GM19023 (cell line): ENCODE measurements around the gene PTPRR.

Experiments used
- ATAC-seq: cut with Tn5 transposase; IDR thresholded peaks from one replicate; pipeline ENCODE4 v1.9.1; 2021; ENCODE audit warnings: mild to moderate bottlenecking, moderate library complexity; ENCODE audit not compliant: unreplicated experiment

The PTPRR gene

DNA sequence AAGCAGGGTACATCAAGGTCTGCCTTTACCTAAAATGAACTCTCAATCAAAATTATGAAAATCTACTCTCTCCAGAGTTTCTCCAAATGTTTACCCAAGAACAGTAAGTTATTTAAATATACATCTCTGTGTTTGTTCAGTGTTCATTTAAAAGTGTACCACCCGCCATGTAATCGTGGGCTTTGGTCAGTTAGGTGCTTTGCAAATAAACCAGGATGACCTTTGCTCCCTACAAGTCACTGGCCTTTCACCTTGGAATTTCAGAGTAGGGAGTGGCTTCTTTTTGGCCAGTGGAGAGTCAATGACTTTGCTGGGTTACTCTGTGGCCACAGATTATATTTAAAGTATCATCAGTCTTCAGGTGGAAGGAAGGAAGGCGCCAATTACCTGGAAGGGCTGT lies 208.7 kb downstream of the PTPRR start:
- ATAC-seq, result no peak

DNA sequence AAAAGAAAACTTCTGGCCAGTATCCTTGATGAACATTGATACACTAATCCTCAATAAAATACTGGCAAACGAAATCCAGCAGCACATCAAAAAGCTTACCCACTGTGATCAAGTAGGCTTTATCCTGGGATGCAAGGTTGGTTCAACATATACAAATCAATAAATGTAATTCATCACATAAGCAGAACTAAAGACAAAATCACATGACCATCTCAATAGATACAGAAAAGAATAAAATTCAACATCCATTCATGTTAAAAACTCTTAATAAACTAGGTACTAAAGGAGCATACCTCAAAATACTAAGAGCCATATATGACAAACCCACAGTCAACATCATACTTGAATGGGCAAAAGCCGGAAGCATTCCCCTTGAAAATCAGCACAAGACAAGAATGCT lies 211.5 kb downstream of the PTPRR start:
- no peak for ATAC-seq

DNA sequence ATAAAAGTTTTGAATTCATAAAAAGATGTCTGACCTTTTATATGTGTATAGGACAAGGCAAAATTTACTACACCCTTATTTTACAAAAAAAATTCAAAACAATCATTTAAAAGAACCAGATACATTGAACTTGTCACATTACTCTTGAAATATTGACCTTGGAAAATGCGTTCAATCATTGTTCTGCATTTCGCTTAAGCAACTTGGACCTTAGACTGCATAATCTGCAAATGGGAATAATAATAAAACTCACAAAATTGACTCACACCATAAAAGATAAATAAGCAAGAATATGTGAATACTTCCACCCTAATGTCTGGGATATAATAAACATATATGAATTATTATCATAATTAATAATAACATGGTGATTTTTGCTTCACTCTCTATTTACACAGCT lies 213.9 kb downstream of the PTPRR start:
- ATAC-seq, result no peak

DNA sequence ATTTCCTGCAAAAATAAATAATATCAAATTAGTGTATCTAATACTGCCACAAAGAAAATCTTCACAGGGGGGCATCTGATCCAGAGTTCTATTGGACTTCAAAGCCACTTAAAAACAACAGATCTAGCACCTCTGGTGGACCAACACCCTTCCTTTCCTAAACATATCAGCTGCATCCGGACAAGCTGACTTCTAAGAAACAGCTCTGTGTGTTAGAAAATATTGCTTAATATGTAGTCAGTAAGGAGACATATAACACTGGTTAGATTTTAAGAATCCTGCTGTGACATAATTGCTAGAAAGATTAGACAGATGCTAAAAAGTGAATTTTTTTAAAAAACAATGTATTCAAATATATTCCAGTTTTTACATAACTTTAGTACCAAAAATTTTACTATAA lies 222.2 kb downstream of the PTPRR start:
- ATAC-seq, result no peak

DNA sequence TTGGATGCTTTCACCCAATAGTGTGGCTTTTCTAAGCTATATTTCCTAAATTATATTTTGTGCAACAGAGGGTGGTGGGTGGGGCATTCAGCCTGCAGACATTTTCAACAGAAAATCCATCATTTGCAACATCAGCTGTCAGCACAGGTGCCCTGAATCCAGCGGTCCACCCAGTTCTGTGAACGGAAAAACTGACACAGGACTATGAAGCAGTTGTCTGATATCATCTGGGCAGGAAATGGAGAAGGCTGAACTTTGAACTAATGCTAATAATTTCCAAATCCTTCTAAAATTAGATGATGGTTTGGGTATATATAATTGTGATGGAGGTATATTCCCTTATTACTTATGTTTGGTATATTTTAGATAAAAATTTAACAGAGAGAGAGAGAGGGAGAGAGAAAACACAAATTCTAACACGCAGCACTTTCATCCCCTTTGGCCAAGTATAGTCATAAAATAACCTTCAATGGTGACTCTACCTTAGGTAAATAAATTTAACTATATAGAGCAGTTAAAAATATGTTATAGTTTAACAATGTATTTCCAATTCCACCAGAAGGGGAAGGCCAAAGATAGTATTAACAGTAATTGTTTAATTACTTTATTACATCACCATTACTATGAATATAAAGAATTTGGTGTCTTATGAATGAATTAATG lies 225.0 kb downstream of the PTPRR start:
- no peak for ATAC-seq

DNA sequence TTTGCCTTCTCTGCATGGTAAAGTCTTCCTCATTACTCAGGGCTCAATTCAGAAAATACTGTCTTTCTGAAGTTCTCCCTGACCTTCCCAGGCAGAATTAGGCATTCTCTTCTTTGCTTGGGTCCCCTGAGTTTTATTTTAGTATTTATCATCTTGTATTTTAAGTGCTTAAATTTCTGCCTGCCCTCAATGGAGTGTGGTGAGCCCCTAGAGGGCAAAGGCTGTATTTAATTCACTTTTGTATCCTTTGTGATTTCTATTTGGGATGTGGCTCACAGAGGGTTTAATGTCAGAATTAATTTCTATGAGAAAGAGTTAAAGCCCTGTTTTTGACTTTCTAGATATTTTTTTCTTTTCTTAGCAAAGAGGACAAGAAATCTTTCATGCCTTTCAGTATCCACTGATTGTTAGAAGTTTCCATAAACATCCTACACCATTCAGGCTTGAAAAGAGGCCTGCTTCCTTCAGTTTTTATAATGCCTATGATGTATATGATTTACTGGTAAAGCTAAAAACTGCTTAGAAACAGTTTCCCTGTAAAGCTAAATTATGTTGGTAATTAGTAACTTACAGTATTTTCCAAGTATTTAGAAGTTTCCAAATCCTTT lies 227.8 kb downstream of the PTPRR start:
- ATAC-seq, result no peak

DNA sequence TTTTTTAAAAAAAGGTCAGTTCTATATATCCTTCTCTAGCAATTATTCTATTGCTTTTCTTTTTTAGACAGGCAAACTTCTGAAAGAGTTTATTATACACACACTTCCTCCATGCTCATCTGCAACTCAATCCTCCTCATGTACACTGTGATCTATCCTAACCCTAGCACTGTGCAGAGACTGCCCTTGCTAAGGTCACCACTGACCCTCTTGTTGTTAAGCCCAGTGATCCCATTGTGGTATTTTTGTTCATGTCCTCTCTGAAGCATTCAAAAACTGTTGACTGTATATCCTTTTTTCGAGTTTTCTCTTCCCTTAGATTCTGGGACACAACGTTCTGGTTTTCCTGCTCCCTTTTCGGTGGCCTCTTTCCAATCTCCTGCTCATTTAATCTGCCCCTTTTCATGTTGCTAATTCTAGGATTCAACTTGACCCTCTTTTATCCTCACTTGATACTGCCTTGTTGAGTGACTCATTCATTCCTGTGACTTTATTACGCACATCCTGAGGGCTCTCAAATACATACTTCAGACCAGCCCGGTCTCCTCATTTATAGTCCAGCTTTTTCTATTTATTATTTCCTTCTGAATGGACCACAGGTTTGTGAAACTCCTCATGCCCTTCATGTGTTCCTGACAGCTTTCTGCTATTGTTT lies 229.4 kb downstream of the PTPRR start:
- ATAC-seq, result no peak

DNA sequence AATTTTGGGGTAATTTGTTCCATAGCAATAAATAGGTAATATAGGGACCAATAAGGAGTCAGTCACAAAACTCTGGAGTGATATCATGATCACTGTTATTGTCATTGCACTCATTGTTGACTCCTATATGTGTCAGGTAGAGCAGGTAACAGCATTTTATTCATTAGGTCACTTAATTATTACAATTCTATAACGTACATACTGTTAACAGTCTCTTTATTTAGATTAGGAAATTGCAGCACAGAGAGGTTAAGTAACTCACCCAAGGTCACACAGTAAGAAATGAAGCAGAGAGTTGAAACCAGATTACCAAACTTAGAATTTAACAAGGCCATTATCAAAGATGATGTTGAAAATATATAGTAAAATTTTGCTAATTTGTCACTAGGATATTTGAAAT lies 233.6 kb downstream of the PTPRR start:
- no peak for ATAC-seq

DNA sequence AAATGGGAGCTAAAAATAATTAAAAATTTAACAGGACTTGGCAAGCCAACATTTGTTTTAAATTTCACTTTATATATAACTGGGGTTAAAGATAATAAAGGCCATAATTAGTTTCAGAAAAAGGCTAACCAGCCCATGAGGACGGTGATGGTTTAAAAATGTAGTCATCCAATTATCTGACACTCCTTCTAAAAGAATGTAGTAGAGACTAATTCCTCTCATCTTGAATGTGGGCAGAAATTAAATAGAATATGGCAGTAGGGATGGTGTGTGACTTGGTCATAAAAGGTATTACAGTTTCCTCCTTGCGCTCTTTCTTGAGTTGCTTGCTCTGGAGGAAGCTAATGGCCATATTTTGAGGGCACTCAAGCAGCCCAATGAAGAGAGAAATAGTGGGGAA lies 234.2 kb downstream of the PTPRR start:
- ATAC-seq, result no peak

DNA sequence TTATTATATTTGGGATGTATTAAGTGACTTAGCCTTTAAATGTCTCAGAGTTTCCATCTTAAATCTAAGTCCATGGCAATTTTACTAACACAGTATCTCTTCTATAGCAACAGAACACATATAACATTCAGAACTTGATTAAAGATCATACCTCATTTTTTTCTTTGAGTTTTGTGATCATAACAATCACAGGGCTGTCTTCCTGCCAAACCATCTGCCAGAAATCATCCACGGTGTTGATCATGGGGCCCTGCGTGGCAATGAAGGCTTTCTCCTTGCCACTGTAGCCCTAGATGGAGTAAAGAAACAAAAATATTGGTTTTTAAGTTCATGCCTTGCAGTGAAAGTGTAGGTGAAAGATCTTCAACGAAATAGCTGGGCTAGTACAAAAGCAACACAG lies 236.6 kb downstream of the PTPRR start:
- ATAC-seq, result no peak

DNA sequence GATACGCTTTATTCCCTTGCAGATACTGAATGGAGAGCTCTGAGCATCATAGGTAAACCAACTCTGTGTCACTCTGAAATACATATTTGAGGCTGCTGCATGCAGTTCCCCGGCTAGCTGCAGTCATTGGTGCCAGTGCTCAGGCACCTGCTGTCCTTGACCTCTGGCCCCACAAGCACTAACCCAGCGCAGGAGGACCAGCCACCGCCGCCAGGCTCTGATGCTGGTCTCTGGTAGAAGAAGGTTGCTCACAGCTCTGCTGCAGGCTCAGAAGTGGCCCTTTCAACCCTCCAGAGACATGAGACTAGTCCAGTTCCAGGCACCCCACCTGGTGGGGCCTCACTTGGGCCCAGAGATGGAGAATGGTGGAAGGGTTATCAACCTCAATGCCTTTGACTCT lies 248.8 kb downstream of the PTPRR start:
- no peak for ATAC-seq

DNA sequence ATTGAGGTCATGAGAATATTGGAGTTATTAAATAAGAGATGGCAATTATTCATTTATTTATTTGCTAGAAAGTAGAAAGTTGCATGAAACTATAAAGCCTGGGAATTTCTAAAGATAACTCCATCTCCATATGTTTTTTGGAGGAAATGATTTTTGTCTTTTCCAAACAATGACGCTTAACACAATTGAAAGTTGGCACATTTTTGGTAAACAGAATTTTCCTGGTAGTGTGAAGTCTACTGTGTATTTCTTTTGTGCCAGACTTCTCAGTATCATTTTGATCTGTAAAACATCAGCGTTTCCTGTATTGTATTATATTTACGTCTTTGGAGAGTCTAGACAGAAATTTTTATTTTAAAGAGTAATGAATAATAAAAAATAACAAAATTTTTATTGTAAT lies 249.6 kb downstream of the PTPRR start:
- ATAC-seq, result no peak

DNA sequence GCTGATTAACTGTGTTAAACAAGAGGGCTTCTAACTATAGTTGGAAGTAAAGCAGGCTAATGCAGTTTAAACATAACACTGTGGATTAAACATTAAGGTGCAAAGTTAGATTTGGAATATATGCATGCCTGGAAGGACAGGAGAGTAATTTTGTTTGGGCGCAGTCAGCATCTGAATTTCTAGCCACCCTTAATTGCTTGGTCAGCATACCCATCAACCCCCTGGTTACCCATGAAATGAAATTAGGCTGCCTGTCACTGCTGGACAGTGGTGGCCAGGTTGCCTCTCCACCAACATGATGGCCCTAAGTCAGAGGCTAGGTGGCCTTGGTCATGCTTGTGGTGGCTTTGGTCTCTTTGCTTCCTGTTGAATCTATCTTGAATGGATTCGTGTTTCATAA lies 253.3 kb downstream of the PTPRR start:
- ATAC-seq, result no peak

DNA sequence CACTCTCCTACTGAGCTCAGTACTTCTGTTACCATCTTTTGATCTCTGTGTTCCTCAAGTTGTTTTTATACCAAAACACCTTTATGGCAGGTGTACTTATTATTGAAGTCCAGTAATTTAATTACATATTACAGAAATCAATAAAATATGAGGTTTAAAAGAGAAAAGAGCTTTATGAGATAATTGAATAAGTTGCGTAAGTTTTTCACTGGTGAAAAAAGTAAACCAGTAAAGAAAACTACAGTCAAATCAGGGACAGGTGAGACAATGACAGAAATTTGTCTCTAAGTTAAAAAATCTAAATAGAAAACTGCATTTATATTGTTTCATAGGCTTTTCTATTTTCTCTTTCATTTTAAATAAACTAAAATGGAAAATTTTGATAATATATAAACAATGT lies 254.2 kb downstream of the PTPRR start:
- ATAC-seq, result no peak

DNA sequence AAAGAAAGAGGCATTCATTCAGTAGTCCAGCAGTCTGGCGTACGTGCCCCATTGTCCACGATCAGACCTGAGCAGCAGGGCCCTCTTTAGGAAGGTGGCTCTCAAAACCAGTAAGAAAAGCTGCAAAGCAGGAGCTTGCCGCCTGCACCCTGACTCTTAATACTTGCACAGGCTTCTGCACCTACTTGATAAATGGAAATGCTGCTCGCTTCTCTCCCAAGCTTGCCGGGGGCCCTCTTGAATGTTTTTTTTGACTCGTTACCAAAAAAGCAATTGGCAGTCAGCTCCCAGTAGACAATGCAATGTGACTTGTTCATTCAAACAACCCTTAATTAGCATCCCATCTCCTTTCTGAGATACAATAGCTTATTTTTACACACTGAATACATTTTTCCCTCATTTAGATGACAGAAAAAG lies 256.1 kb downstream of the PTPRR start:
- no peak for ATAC-seq

DNA sequence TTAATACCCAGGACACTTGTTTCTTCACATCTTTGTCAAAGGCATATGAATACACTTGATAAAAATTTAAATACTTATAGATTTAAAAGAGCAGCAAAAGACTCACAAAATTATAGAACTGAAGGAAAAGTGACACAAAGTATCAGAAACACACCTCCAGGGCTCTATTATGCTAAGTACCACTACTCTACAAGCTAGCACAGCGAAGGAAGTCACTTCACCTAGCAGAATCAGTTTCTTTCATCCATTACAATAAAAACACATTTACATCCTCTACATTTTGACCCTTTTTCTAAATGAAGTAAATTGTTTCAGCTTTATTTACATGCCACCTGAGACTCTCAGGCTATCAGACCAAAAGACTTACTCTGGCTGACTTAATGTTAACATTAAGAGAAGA lies 256.7 kb downstream of the PTPRR start:
- no peak for ATAC-seq

DNA sequence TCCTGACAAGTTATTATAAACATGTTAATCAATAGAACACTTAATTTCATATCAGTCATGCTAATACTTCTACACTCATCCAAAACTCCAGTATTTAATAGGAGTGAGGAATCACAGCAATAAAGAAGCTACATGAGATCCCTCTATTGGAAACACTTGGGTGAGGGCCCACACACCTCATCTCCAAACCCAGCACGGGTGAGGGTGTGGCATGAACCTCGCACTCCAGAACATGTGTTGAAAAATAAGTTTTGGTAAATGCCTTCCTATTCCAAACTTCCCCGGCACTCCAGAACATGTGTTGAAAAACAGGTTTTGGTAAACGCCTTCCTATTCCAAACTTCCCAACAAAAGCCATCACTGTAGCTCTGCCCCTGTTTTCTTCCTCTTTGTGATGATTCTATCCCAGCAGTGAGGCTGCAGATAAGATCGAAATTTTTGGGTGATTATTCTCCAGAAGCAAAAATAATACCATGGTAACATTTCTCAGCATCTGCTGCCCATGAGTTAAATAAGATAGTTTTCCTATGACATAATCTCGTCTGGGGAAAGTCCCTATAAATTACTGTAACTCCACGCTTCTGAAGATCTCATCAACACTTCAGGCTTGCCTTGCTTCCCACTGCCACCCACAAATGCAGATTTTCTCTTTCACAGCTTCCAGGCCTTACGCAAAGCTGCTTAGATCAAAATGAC lies 258.9 kb downstream of the PTPRR start:
- no peak for ATAC-seq

DNA sequence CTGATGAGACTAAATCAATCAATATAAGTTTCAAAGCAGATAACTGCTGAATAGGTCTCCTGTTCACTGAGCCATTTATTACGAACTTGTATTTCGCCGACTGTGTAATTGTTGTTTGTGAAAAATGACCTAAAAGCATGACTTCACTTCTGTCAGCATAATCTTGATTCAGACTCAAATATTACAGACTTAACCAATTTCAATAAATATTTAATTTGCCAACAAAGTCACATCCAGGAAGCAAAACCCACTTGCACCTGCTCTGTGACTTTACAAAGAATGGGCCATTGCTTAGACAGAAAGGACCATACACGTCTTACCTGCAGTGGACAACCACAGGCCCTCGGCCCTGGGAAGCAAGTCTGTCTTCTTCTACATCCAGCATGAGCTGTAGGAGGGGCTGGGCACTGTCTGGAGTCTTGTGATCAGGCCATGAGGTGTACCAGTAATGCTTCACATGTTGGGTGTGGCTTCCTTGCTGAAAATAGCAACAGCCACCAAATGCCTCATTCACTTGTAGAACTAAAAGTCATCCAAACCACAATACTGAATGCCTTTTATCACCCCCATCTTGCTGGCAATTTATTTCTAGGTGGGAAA lies 259.8 kb downstream of the PTPRR start:
- no peak for ATAC-seq

DNA sequence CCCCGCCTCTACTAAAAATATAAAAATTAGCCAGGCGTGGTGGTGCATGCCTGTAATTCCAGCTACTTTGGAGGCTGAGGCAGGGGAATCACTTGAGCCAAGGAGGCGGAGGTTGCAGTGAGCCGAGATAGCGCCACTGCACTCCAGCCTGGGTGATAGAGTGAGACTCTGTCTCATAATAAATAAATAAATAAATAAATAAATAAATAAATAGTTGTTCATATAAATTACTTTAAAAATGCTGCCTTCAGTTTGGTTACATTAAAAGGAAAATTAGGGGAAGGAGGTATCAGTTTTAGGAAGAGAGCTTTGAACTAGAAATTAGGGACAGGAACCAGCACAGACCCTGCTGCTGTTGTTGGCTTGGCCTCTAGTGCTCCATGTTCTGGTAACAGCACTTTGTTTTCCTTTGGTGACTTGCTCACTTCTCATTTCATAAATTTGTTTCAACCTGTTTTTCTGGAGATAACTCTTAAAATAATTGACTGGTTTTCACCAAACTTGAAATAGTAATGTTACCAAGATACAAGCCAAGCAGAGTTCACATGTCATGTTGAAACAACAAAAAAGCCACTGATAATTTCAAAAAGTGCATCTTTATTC lies 260.4 kb downstream of the PTPRR start:
- no peak for ATAC-seq

DNA sequence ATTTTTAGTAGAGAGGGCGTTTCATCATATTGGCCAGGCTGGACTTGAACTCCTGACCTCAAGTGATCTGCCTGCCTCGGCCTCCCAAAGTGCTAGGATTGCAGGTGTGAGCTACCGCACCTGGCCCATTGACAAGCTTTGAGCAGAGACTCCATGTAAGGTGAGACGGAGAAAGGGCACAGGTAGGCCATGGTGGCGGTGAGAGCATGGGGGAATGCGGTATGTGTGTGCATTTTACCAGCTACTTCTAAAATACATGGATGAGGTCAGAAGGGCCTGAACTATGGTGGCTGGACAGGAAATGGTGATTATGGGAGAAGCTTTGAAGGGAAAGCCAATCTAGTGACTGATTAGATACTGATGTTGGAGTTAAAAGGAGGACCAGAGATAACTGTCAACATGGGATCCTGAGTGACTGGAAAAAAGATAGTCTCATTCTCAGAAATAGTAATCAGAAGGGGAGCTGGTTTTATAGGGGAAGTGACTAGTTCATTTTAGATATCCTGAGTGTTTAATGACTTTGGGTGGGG lies 261.4 kb downstream of the PTPRR start:
- no peak for ATAC-seq
